Progenitor cell of endocrine pancreas (in vitro differentiated cells): ENCODE measurements around the gene ASCC3. TPM values are rescaled to one million over a fixed set of nuclear protein-coding genes. Genes with fewer than 3 reads are reported as not detected.
A peak's percentile ranks its signal among the peaks of the same experiment; 100 is the strongest.

ENCODE experiments used
- DNase-seq: peaks from one replicate; pipeline ENCODE4 v3.0.0; 2021; ENCODE audit warnings: low spot score; ENCODE audit not compliant: unreplicated experiment
- H3K27ac Mint-ChIP-seq: 2 replicates; pipeline ENCODE4 v1.8.0; 2021; ENCODE audit warnings: mild to moderate bottlenecking, moderate library complexity, mixed read lengths
- H3K27me3 Mint-ChIP-seq: 2 replicates; pipeline ENCODE4 v1.8.0; 2021; ENCODE audit warnings: mixed read lengths
- H3K36me3 Mint-ChIP-seq: 2 replicates; pipeline ENCODE4 v1.8.0; 2022; ENCODE audit warnings: mixed read lengths; ENCODE audit not compliant: insufficient read depth
- H3K4me1 Mint-ChIP-seq: 2 replicates; pipeline ENCODE4 v1.8.0; 2021; ENCODE audit warnings: low read depth, mixed read lengths
- H3K4me3 Mint-ChIP-seq: 2 replicates; pipeline ENCODE4 v1.8.0; 2021; ENCODE audit warnings: low read depth, mild to moderate bottlenecking, moderate library complexity, mixed read lengths
- H3K9me3 Mint-ChIP-seq: 2 replicates; pipeline ENCODE4 v1.8.0; 2021; ENCODE audit warnings: low read depth, mixed read lengths
- total RNA-seq: library from RNA; stranded (reverse); gene quantifications from 2 replicates; pipeline ENCODE4 v1.2.1, GENCODE V29; 2021
- TF ChIP-seq, protein P1 (sequence below): fragments of 200-600 bp; sonication (generic); IDR thresholded peaks from one replicate; pipeline ENCODE4 v1.5.0; 2021; ENCODE audit warnings: antibody characterized with exemption, mild to moderate bottlenecking; ENCODE audit not compliant: unreplicated experiment

ASCC3 gene
- total RNA-seq, 1 donor from 2014 or later, result 36.6 TPM

DNA sequence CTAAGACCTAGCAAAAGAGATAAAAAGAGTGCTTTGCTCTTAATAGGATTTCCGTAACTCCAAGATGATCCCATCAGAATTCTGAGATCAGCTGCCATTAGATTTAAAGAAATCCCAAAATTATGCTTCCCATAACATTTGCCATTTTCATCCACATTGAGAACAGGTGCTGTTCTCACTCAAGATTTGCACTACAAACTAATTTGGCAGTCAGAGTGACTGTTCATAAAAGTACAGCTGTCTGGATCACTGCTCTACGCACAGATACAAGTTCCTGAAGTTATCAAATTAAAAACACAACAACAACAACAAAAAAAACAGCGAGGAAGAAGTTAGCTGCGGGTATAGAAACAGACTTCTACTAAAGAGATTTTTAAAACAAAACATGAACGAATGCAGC lies 58.1 kb downstream of the ASCC3 start:
- no peak overlapping the region for H3K27ac Mint-ChIP-seq

DNA sequence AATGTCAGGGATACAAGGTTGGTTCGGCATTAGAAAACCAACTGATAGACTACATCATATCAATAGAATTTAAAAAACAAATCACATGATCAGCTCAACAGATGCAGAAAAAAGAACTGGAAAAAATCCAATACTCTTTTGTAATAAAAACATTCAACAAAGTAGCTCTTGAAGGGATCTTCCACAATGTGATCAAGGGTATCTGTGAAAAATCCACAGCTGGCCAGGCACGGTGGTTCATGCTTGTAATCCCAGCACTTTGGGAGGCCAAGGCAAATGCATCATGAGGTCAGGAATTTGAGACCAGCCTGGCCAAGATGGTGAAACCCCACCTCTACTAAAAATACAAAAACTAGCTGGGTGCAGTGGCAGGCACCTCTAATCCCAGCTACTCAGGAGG lies 63.1 kb downstream of the ASCC3 start:
- Mint-ChIP-seq H3K27ac (no peak overlapping the region), H3K27me3 (no peaks in the 10 kb centered on the region), H3K4me3 (no peak overlapping the region), H3K9me3 (peaks cover 22% of the 10 kb centered on the region), H3K36me3 (peaks cover 27% of the 10 kb centered on the region), H3K4me1 (no peaks in the 10 kb centered on the region)
- no peak for DNase-seq
- TF ChIP-seq, protein P1, sequence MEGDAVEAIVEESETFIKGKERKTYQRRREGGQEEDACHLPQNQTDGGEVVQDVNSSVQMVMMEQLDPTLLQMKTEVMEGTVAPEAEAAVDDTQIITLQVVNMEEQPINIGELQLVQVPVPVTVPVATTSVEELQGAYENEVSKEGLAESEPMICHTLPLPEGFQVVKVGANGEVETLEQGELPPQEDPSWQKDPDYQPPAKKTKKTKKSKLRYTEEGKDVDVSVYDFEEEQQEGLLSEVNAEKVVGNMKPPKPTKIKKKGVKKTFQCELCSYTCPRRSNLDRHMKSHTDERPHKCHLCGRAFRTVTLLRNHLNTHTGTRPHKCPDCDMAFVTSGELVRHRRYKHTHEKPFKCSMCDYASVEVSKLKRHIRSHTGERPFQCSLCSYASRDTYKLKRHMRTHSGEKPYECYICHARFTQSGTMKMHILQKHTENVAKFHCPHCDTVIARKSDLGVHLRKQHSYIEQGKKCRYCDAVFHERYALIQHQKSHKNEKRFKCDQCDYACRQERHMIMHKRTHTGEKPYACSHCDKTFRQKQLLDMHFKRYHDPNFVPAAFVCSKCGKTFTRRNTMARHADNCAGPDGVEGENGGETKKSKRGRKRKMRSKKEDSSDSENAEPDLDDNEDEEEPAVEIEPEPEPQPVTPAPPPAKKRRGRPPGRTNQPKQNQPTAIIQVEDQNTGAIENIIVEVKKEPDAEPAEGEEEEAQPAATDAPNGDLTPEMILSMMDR, result no peak

More for the DNA sequence above, 58.1 kb downstream of the ASCC3 start:
- Mint-ChIP-seq H3K4me1 (no peaks in the 10 kb centered on the region), H3K9me3 (no peaks in the 10 kb centered on the region), H3K4me3 (no peak overlapping the region), H3K27me3 (no peaks in the 10 kb centered on the region), H3K36me3 (peaks cover 9% of the 10 kb centered on the region)
- no peak for DNase-seq
- TF ChIP-seq, protein P1, result no peak

DNA sequence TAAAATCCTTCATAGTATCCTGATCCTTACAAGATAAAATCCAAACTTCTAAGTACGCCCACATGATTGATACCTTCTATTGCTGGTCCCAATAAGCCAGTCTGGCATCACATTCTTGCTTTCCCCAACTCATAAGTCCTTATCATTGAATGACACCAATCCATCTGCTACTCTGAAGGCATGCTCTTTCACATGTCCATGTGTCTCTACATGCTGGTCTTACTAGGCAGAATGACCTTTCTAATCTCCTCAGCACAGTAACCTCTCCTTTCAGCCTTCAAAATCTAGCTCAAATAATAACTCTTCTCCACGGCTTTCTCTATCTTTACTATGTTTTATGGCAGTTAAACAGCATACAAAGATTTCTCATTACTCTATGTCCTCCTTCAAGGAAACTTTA lies 71.1 kb downstream of the ASCC3 start:
- Mint-ChIP-seq H3K9me3 (peaks cover 6% of the 10 kb centered on the region), H3K4me1 (peaks cover 1% of the 10 kb centered on the region), H3K4me3 (no peak overlapping the region), H3K36me3 (peaks cover 10% of the 10 kb centered on the region), H3K27me3 (no peaks in the 10 kb centered on the region), H3K27ac (peak overlapping the region; percentile 27)
- TF ChIP-seq, protein P1, result no peak
- DNase-seq, result no peak

DNA sequence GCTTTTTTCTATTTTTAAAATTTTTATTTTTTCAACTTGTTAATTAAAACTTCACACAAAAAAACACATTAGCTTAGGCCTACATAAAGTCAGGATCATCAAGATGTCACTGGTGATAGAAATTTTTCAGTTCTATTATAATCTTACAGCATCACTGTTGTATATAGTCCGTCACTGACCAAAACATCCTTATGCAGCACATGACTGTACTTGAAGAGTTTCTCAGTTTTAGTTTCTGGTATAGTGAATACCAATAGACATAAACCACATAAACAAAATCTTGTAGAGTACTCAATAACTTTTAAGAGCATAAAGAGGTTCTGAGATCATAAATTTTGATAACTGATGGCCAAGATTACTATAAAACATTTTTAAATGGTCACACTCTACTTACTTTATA lies 71.8 kb downstream of the ASCC3 start:
- peaks cover 6% of the 10 kb centered on the region for H3K36me3 Mint-ChIP-seq
- TF ChIP-seq, protein P1, result no peak
- H3K27ac Mint-ChIP-seq, result no peak overlapping the region
- no peak for DNase-seq
- H3K9me3 Mint-ChIP-seq, result no peaks in the 10 kb centered on the region
- H3K27me3 Mint-ChIP-seq, result no peaks in the 10 kb centered on the region
- H3K4me1 Mint-ChIP-seq, result peaks cover 3% of the 10 kb centered on the region
- no peak overlapping the region for H3K4me3 Mint-ChIP-seq

DNA sequence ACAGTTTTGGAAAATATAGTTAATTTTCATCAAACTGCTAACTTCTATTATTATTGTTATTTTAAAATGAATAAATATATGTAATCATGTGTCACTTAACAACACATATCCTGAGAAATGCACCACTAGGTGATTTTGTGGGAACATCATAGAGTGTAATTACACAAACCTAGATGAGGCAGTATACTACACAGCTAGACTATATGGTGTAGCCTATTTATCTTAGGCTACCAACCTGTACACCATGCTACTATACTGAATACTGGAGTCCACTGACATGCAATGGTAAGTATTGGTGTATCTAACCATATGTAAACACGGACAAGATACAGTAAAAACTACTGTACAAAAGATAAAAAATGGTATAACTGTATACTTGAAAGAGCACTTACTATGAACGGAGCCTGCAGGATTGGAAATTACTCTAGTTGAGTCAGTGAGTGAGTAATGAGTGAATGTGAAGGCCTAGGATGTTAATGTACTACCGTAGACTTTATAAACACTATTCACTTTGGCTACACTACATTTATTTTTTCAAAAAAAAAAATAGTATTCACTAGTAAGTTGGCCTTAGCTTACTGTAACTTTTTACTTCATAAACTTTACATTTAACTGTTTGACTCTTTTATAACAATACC lies 72.4 kb downstream of the ASCC3 start:
- Mint-ChIP-seq H3K27me3 (no peaks in the 10 kb centered on the region), H3K36me3 (peaks cover 6% of the 10 kb centered on the region), H3K4me3 (no peak overlapping the region), H3K27ac (no peak overlapping the region), H3K4me1 (peaks cover 3% of the 10 kb centered on the region), H3K9me3 (no peaks in the 10 kb centered on the region)
- no peak for DNase-seq
- TF ChIP-seq, protein P1, result no peak
